Testis (tissue), 3 donors: ENCODE measurements around the gene MAP6. TPM values are rescaled to one million over a fixed set of nuclear protein-coding genes. Genes with fewer than 3 reads are reported as not detected.
A peak's percentile ranks its signal among the peaks of the same experiment; 100 is the strongest.

Experiments
- DNase-seq: peaks from one replicate; pipeline ENCODE4 v3.0.0-alpha.2; 2019
- H3K27ac ChIP-seq, 2 donors: fragments of 200-600 bp; sonication (generic); one replicate each; pipeline ENCODE4 v1.5.1; 2019
- H3K27me3 ChIP-seq: fragments of 200-600 bp; sonication (generic); one replicate; pipeline ENCODE4 v1.5.1; 2019
- H3K36me3 ChIP-seq: fragments of 200-600 bp; sonication (generic); one replicate; pipeline ENCODE4 v1.5.1; 2017; ENCODE audit warnings: low read depth; ENCODE audit errors: missing control alignments
- H3K4me1 ChIP-seq: fragments of 200-600 bp; sonication (generic); one replicate; pipeline ENCODE4 v1.5.1; 2019
- H3K4me3 ChIP-seq, 2 donors: fragments of 200-600 bp; sonication (generic); one replicate each; pipeline ENCODE4 v1.5.1; 2017 to 2019
- H3K9me3 ChIP-seq: fragments of 200-600 bp; sonication (generic); one replicate; pipeline ENCODE4 v1.5.1; 2017
- CTCF ChIP-seq, 3 experiments: fragments of 450-650 bp in 2 of 3; fragments of 200-600 bp in 1 of 3; sonication (generic) in 1 of 3; IDR thresholded peaks; one replicate each; pipeline ENCODE4 v1.5.1; 2016 to 2019; ENCODE audit warnings: antibody characterized with exemption in 3 of 3, mild to moderate bottlenecking in 2 of 3, moderate library complexity in 1 of 3
- POLR2A ChIP-seq: fragments of 450-650 bp; IDR thresholded peaks from one replicate; pipeline ENCODE4 v1.6.1; 2017; ENCODE audit warnings: antibody characterized with exemption, mild to moderate bottlenecking, moderate library complexity
- WGBS, 2 donors: methylation state at CpG; one replicate each; pipeline ENCODE4 v1.1.5; 2018; 5-methylcytosine and 5-hydroxymethylcytosine counted together
- intact Hi-C: fragments of 100-400 bp; cut with DNase I; formaldehyde crosslinking; loops from one replicate; pipeline ENCODE4 v1.15.1; 2023; ENCODE audit warnings: low total_unique reads
- polyA plus RNA-seq: library from polyadenylated mRNA; stranded (reverse); fragments of 350-450 nt; fragmentation: Illumina TruSeq; extraction: RNeasy Lipid Tissue Mini Kit (QIAGEN cat#74804); gene quantifications from one replicate; pipeline ENCODE4 v1.2.3, GENCODE V29; 2014; ENCODE audit warnings: low read depth, low replicate concordance; ENCODE audit not compliant: insufficient read depth
- total RNA-seq, 2 donors: library from RNA; depleted of rRNA; stranded (reverse); fragments of >200 nt; gene quantifications; one replicate each; pipeline ENCODE4 v1.2.3, GENCODE V29; 2016

The MAP6 gene
- total and polyA plus RNA-seq, 3 donors from 2014 or later, result 17.8 to 38.1 (median 23.8) TPM

DNA sequence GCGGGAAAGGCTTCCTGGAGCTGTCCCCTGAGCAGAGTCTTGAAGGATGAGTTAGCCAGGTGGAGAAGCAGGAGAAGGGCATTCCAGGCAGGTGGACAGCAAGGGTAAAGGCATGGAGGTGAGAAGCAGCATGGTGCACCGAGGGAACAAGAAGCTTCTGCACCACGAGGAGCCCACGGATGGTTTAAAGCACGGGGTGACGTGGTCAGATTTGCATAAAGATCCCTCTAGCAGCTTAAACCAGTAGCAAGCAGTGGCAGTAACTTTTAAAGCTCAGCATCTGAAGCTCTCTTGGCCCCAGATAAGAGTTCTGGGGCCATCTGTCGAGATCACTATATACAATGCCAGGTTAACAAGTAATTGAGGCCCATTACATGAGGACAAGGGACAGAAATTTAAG lies 69.9 kb downstream of the MAP6 start:
- intact Hi-C loops, result no loop called here
- DNase-seq, result no peak
- no peak overlapping the region for H3K4me3 ChIP-seq
- no peak for TF ChIP-seq POLR2A
- no peak for TF ChIP-seq CTCF (IDR thresholded peaks at IDR 0.05)
- H3K27ac ChIP-seq, result no peak overlapping the region
- H3K4me1 ChIP-seq, result no peaks in the 10 kb centered on the region
- no peaks in the 10 kb centered on the region for H3K9me3 ChIP-seq
- WGBS, 2 donors, result 86 to 91% methylated on average over 6 to 7 of the region's 7 CpGs
- H3K36me3 ChIP-seq, result no peaks in the 10 kb centered on the region
- no peaks in the 10 kb centered on the region for H3K27me3 ChIP-seq

GRCh38 chr11:75598264-75598663 lies 70.6 kb downstream of the MAP6 start:
- DNase-seq, result no peak
- Histone ChIP-seq H3K36me3 (no peaks in the 10 kb centered on the region), H3K27me3 (no peaks in the 10 kb centered on the region), H3K4me3 (no peak overlapping the region), H3K4me1 (no peaks in the 10 kb centered on the region), H3K27ac (no peak overlapping the region), H3K9me3 (no peaks in the 10 kb centered on the region)
- no peak for TF ChIP-seq CTCF (IDR thresholded peaks at IDR 0.05)
- TF ChIP-seq POLR2A, result no peak
- intact Hi-C loops, result no loop called here

- Histone ChIP-seq H3K4me1 (no peaks in the 10 kb centered on the region), H3K9me3 (no peaks in the 10 kb centered on the region), H3K36me3 (no peaks in the 10 kb centered on the region), H3K4me3 (no peak overlapping the region), H3K27ac (no peak overlapping the region), H3K27me3 (no peaks in the 10 kb centered on the region)
- peak in 1 of 3 experiments; percentile 17 for TF ChIP-seq CTCF (IDR thresholded peaks at IDR 0.05)
- no peak for TF ChIP-seq POLR2A
- DNase-seq, result no peak
- 84 to 91% methylated on average over 4 of the region's 4 CpGs for WGBS, 2 donors
- intact Hi-C loops, result no loop called here
Observed at GRCh38 chr11:75597636-75598035, 71.2 kb downstream of the MAP6 start.

DNA sequence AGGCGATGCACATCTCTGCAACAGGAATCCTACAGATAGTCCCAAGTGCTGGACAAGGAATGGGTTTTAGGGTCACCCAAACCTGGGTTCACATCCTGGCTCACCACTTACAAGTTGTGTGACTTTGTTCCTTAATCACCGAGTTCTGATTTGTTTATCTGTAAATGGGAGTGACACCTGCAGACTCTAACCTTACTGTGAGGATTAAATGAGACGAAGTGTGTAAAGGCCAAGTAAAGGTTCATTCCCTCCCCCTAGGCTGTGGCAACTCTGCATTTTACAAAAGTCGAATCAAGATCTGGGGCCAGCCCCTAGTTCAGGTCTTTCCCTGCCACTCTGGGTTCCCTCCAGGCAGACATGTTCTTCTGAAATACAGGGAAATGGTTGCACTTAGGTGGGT lies 71.9 kb downstream of the MAP6 start:
- Histone ChIP-seq H3K27me3 (no peaks in the 10 kb centered on the region), H3K36me3 (no peaks in the 10 kb centered on the region), H3K4me3 (no peak overlapping the region), H3K9me3 (no peaks in the 10 kb centered on the region), H3K27ac (no peak overlapping the region), H3K4me1 (no peaks in the 10 kb centered on the region)
- 77 to 78% methylated on average over 4 of the region's 4 CpGs for WGBS, 2 donors
- no peak for DNase-seq
- intact Hi-C loops, result no loop called here
- TF ChIP-seq POLR2A (no peak), CTCF (IDR thresholded peaks at IDR 0.05) (no peak)

DNA sequence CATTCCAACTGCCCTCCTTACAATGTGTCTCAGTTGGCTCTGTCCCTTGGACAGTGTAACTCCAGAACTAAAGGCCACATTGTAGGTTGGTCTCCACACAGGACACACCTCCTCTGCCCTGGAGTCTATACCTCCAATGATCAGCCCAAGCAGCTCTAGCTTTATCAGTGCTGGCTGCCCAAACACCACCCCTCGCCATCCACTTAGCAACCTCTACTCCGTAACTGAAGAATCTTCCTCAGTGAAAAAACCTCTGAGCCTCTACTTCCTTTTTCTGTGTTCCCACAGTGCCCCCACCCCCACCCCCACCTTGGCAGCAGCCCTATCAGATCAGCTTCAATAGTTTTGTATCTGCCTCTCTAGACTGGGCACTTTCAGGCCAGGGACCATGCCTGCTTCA lies 73.4 kb downstream of the MAP6 start:
- WGBS, 2 donors, result 88 to 100% methylated on average over 2 of the region's 2 CpGs
- Histone ChIP-seq H3K4me1 (no peaks in the 10 kb centered on the region), H3K27me3 (no peaks in the 10 kb centered on the region), H3K36me3 (no peaks in the 10 kb centered on the region), H3K9me3 (no peaks in the 10 kb centered on the region), H3K27ac (no peak overlapping the region), H3K4me3 (no peak overlapping the region)
- no peak for DNase-seq
- TF ChIP-seq CTCF (IDR thresholded peaks at IDR 0.05) (no peak), POLR2A (no peak)
- intact Hi-C loops, result no loop called here
